ENCODE measurements around the gene ZFR2.
A peak's percentile ranks its signal among the peaks of the same experiment; 100 is the strongest.

Gene ZFR2

DNA sequence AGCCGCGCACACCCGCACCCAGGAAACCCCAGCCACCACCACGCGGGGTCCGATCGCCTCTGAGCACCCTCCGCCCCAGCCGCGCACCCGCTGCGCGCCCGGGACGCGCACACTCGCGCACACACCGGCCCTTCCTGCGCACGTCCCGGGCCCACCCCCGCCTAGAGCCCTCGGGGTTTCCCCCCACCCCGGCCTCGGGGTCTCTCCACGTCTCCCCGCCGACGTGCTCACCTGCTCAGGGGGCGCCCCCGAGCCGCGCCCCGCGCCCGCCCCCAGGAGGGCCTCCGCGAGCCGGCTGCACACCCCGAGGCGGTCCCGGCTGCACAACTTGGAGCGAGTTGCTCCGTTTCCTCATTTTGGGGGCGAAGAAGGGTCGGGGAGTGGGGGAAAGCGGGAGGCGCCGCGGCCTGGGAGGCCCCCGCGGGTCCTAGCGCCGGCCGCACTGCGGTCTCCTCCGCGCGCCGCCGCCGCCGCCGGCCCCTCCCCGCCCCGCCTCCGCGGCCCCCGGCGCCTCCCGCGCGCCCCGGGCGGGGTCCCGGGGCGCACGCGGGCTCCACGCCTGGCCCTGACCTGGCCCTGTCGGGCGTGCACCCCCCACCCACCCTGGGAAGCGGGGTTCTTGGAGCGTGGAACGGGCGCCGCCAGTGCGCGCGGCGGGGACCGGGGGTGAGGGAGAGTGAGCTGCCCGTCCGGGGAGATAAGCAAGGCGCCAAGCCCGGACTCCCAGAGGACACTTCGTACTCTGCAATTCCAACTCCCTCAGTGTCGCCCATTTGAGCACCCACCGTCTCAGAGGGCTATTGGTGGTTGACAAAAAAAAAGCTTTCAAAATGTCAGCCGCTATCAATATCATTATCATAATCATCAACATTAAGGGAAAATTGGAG lies 82.7 kb downstream of the ZFR2 start, which contains the start of gene MATK:
TSS of gene MATK (minus strand) at position 444 of the 887 bp plus-strand sequence. CDS start 1,246 bp downstream, outside the sequence.
- peak in 1 of 5 experiments; percentile 47 for DNase-seq

DNA sequence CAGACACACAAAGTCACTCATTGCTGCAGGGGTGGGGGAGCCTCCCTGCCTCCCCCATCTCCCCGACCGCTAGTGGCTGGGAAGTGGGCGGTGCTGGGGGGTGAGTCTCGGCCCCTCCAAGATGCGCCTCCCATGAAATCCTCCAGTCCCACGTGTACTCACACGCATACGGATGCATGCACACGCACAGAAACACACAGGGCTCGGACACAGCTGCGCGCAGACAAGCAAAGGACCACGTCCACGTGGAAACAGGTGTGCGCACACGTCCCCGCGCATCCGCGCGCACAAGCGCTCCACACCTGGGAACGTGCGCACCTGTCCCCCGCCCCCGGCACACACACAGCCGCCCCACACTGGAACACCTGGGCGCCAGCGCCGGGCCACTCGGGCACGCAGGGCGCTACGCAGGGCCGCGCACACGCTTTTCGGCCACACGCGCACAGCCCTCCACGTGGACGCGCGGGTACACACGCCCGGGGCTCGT lies 83.3 kb downstream of the ZFR2 start:
- DNase-seq: peak in 1 of 5 experiments; percentile 26

DNA sequence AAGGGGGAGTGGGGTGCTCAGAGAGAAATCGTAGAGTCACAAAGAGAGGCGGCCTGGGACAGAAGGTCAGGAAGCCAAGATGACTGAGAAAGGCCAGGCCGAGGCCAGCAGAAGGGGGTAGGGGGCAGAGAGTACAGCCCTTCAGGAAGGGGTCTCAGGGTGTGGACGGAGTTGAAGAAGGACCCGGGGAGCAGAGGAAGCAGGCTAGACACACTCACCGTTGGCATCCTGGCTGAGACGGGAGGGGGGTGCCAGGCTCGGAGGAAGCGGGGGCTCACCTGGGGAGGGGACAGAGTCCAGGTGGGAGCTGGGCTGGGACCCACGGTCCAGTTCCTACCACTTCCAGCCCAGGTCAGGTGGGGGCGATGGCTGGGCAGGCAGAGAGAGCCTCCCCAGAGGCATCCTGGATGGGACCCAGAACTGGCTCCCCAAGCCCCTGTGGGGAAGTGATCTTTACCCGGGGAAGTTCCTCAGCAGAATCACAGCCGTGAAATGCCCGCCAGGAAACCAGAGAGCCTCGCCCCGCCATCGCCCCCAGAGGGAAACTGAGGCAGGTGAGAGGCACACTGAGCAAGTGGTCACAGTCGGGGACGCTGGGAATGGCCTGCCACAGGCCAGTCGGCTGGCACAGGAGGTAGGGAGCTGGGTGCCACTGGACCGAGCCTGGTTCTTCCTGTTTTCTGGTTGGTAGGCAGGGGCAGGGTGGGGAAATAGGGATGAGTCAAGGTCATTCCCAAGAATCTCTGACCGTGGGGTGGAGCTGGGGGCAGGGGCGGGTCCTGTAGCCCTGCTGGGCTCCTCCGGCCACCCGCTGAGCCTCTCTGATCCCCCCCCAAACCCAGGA lies 84.0 kb downstream of the ZFR2 start:
- no peak for DNase-seq

GRCh38 chr19:3783660-3784584 lies 84.9 kb downstream of the ZFR2 start:
- peak in 2 of 5 experiments; percentile 26 to 51 for DNase-seq

- DNase-seq: no peak
Observed at GRCh38 chr19:3782903-3783302, 85.9 kb downstream of the ZFR2 start.

GRCh38 chr19:3782330-3782729 lies 86.5 kb downstream of the ZFR2 start:
- DNase-seq: no peak

DNA sequence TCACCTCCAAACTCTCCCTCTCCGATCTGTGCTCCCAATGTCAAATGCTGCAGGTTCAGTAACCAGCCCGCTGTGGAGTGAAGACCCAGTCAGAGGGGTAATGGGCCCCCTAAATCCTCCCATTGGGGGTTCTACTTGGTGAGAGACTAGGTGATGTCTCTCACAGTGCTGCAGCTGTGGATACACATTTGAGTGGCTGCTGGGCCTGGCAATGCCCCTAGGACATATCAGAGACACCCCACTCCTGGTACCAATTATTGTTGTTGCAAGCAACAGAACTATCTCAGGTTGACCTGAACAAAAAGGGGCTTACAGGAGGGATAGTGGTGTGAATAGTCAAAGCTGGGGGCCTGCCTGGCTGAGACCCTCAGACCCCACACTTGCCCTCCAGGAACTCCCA lies 87.2 kb downstream of the ZFR2 start:
- DNase-seq: no peak

DNA sequence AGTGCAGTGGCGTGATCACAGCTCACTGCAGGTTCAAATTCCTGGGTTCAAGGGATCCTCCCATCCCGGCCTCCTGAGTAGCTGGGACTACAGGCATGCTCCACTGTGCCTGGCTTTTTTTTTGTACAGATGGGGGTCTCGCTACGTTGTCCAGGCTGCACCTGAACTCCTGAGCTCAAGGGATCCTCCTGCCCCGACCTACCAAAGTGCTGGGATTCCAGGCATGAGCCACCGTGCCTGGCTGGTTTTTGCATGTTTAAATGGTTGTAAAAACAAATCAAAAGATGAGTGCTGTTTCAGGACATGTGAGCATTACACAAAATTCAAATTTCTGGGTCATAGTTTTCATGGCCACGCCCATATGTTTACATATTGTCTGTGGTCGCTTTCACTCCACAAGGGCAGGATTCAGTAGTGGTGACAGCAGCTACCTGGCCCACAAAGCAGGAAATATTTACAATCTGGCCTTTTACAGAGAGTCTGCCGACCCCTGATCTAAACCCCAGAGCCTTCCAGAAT lies 88.0 kb downstream of the ZFR2 start:
- DNase-seq: peak in 2 of 5 experiments; percentile 20 to 24

GRCh38 chr19:3778899-3779723 lies 89.7 kb downstream of the ZFR2 start:
- no peak for DNase-seq

DNA sequence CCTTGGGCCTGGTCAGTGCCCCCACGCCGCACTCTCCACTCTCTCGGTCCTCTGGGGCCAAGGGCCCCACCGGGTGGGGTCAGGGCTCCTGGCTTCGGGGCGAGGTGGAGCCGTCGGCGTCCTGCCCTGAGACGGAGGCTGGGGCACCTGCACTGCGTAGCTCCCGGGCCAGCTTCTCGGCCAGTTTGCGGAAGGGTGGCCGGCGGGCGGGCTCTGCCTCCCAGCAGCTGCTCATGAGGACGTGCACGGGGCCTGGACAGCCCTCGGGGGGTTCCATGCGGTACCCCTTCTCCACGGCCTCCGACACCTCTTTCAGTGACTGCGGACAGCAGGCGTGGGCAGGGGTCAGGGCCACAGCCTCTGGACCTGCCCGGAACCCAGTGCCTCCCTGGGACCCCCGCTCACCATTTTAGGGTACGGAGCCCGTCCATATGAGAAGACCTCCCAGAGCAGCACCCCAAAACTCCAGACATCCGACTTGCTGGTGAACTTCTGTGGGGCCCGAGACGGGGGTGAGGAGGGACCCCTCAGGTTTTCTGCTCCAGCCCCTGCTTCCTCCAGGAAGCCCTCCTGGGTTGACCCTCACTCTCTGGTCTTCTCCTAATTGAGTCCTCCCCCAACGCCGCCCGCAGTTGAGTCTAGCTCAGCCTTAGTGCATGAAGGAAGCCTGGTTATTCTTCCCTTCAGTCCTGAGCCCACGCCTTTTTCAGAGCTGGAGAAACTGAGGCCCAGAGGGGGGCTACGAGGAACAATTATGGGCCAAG lies 90.6 kb downstream of the ZFR2 start:
- DNase-seq: no peak

- no peak for DNase-seq
Observed at GRCh38 chr19:3776479-3777040, 92.3 kb downstream of the ZFR2 start.

GRCh38 chr19:3775831-3776230 lies 93.0 kb downstream of the ZFR2 start:
- DNase-seq: no peak

DNA sequence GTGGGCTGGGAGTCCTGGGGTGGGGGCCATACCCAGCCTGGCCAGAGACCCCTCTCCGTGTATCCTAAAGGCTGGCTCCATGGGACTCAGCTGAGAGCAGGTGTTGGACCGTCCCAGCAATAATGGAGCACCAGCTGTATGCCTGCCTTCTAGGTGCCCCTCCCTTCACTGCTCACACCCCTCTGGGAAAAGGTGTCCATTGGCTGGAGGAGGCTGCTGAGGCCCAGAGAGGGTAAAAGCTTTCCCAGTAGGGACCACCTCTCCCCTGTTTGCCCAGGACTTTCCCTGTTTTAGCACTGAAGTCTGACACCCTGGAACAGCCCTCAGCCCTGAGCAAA lies 93.5 kb downstream of the ZFR2 start:
- DNase-seq: no peak

GRCh38 chr19:3774621-3775373 lies 94.0 kb downstream of the ZFR2 start:
- no peak for DNase-seq

GRCh38 chr19:3773814-3774515 lies 94.9 kb downstream of the ZFR2 start:
- no peak for DNase-seq

GRCh38 chr19:3771906-3772455 lies 96.9 kb downstream of the ZFR2 start, which contains the start of gene RAX2:
RAX2 (minus strand) TSS chr19:3772228; CDS start chr19:3771742, 486 bp downstream.
- no peak for DNase-seq

DNA sequence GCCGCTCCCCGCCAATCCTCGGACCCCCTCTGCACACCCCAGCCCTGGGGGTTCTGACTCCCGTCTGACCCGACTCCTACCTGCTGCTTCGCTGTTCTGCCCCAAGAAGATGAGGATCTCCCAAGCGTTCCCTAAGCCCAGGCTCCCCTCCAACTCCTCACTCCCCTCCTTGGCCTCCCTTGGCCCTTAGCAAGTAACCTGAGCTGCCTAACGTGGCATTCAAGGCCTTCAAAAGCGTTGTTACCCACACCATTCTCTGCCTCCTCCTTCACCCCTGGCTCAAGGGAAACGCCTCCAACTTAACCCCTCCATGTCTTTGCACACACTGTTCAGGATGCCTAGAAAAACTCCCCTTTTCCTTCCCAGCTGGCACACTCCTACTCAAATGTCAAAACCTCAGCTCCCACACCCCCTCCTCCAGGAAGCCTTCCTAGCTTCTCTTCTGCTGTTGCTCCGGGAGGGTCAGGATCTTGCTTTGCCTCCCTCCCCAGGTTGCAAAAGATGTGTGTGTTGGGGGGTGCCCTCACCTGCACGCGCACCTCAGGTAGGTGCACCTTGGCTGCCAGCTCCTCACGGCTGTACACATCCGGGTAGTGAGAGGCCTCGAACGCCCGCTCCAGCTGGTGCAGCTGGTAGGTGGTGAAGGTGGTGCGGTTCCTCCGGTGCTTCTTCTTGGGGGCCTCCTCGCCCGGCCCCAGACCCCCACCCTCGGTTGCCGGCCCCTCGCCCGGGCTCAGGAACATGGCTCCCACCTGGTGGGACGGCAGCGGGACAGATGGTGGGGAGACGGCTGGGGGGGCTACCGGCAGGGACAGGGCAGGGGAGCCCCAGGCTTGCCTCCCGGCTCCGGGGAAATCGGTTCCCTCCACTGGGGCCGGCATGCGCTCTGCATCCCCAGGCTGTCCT lies 97.6 kb downstream of the ZFR2 start:
- no peak for DNase-seq

Measured in T-helper 2 cell (primary cell).